Glomerular endothelial cell (primary cell): ENCODE results near the gene TBC1D22B. TPM values are rescaled to one million over a fixed set of nuclear protein-coding genes. Genes with fewer than 3 reads are reported as not detected.
"Not testable (repeated sequence)": the region's sequence is repeated elsewhere in the genome, so short reads cannot be mapped to it uniquely, and the experiment has no call there.

ENCODE experiments used
- DNase-seq: peaks from one replicate; pipeline ENCODE4 v3.0.0-alpha.2; 2011; ENCODE audit warnings: low read depth, low spot score; ENCODE audit errors: extremely low read depth
- total RNA-seq: library from RNA; depleted of rRNA; stranded (reverse); fragments of >200 nt; gene quantifications from 2 replicates; pipeline ENCODE4 v1.2.3, GENCODE V29; 2015

Gene TBC1D22B
- total RNA-seq, 1 donor from 2014 or later = 16.7 TPM

DNA sequence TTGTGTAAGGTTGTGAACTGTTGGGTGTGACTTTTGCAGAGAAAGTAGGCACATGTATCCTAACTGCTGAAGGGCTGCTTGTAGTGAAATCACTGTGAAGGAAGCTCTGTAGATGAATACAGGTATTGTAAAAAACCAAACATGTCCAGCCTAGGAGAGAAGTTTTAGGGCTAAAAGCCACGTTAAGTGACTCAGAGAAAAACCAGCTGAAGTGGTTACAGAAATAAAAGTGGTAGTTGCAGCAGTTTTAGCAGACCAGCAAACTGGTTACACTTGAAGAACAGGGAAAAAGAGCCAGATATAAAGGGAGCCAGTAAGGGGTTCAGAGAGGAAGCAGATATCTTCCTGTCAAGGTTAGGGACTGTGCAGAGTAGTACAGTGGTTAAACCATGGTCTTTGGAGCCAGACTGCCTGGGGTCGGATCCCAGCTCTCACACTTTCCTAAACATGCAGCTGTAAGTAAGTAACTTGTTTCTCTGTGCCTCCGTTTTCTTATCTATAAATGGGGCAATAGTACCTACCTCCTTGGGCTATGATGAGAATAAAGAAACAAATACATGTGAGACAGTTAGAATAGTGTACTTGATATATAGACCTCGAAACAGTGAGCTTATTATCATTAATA, 62.4 kb downstream of the TBC1D22B start:
- no peak for DNase-seq

GRCh38 chr6:37320646-37321045, 63.1 kb downstream of the TBC1D22B start:
- no peak for DNase-seq

DNA sequence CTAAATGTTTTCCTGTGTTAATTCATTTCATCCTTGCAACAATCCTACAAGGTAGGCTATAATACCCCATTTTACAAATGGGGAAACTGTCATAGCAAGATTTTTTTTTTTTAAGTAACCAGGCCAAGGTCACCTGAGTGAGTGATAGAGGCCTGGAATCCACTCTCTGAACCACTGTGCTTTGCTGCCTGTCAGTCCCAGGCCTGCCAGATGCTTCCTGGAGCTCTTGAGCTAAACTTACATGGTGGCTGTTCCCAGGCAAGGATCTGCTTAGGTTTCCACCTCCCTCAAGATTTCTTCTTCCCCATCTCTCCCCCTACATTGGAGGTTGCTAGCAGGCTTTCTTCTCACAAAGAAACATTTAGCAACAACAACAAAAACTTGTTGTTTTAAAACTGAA, 63.5 kb downstream of the TBC1D22B start:
- DNase-seq = no peak

DNA sequence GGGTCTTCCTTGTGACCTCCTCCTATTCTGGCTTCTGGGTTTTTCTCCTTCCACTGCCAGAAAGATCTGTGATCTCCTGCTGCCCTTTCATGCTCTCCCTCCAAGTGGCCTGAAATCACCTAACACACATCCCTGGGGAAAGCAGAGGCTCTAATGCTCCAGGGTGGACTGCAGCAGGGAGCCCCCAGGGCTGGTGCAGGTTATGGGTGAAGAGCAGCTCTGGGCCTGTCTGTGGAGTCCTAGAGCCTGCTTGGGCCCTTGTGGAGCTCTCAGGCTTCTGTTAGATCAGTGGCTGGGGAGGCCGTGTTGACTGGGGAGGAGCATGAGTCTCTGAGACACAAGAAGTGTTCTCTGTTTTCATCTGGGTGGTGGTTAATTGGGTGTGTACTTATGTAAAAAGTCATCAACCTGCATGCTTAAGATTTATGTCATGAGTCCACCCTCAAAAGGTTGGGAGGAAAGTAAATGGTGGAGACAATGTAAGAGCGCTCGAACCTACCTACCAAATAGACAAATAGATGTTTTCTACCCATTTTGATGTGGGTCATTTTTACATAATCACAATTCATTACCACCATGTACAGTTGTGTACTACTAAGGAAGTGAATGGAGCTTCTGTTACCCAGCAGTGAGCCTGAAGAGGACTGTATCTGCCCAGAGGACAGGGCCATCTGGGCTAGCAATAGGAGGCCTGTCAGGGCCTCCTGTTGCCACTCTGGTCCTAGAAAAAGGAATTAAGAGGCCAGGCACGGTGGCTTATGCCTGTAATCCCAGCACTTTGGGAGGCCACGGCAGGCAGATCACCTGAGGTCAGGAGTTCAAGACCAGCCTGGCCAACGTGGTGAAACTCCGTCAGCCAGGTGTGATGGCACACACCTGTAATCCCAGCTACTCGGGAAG, 64.2 kb downstream of the TBC1D22B start:
- no peak for DNase-seq

DNA sequence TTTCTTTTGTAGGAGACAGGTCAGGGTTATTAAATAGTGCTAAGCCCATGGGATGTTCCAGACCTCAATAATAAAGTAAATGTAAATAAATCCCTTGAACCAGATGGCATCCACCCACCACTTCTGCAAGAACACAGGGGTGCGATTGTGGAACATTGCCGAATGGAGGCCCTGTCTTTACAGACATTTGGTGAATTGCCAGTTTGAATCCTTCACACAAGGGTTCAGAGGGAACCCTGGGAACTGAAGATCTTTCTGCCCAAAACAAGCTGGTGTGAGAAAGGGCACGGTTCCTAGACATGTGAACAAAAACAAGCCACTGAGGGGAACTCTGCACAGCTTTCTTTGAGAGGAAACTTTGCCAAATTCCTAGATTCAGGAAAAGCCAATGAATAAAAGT, 66.0 kb downstream of the TBC1D22B start:
- DNase-seq = no peak

- no peak for DNase-seq
Measured at GRCh38 chr6:37324131-37325033, 66.8 kb downstream of the TBC1D22B start.

DNA sequence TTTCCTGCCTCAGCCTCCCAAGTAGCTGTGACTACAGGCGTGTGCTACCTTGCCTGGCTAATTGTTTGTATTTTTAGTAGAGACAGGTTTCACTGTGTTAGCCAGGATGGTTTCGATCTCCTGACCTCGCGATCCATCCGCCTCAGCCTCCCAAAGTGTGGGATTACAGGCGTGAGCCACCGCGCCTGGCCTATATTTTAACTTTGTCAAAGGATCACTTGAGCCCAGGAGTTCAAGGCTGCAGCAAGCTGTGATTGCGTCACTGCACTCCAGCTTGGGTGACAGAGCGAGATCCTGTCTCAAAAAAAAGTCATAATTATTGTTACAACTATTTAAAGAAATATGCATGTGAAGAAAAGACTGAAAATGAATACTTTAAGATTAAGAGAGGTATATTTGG, 72.8 kb downstream of the TBC1D22B start:
- DNase-seq = not testable (repeated sequence)

GRCh38 chr6:37331047-37331446, 73.5 kb downstream of the TBC1D22B start:
- DNase-seq = no peak

DNA sequence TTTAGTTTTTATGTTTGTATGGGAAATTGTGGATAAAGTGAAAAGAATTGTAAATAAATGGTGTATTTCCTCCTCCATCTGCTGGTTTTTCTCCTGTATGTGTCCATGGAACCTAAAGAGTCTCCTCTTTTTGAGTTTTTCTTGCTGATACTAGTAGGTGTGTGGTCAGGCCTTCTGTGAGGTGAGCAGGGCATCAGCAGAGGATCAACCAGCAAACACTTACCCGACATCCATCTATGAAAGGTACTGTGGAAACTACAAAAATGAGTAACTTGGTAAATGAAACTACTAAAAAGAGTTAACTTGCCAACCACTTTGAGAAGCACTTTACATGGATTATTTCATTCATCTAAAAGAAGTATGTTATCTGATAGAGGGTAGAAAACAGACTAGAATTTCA, 75.3 kb downstream of the TBC1D22B start:
- no peak for DNase-seq

- DNase-seq = no peak
Measured at GRCh38 chr6:37334047-37334446, 76.5 kb downstream of the TBC1D22B start.

DNA sequence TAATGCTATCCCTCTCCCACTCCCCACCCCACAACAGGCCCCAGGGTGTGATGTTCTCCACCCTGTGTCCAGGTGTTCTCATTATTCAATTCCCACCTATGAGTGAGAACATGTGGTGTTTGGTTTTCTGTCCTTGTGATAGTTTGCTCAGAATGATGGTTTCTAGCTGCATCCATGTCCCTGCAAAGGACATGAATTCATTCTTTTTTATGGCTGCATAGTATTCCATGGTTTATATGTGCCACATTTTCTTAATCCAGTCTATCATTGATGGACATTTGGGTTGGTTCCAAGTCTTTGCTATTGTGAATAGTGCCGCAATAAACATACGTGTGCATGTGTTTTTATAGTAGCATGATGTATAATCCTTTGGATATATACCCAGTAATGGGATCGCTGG, 80.7 kb downstream of the TBC1D22B start:
- DNase-seq = not testable (repeated sequence)

DNA sequence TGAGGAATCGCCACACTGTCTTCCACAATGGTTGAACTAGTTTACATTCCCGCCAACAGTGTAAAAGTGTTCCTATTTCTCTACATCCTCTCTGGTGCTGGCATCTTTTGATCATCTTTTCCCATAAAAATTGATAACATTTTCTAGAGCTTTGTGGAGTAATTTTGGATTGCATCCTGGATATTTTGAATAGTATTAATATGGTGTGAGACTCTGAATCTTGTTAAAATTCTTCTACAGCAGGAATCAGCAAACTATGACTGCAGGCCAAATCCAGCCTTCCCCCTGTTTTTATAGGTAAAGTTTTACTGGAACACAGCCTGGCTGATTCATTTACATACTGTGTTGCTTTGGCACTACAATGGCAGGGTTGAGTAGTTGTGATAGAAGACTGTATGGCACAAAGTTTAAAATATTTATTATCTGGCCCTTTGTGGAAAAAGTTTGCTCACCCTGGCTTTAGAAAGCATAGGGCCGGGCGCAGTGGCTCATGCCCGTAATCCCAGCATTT, 81.2 kb downstream of the TBC1D22B start:
- DNase-seq = no peak

GRCh38 chr6:37339741-37340638, 82.4 kb downstream of the TBC1D22B start:
- DNase-seq = no peak

DNA sequence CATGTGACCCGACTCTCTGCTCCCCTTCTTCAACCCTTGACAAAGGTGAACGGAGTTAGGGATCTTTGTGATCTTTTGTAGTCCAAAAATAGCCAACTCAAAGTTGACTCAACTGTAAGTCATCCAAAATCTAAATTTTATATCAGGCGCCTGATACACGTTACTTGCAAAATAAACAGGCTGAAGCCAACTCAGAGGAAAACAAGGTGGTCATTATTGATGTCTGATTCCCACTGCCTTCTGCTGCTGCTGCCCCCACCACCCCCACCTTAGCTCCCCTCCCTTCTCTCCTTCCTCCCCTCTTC, 83.0 kb downstream of the TBC1D22B start:
- DNase-seq = no peak

GRCh38 chr6:37343248-37343647, 85.7 kb downstream of the TBC1D22B start:
- DNase-seq = no peak

DNA sequence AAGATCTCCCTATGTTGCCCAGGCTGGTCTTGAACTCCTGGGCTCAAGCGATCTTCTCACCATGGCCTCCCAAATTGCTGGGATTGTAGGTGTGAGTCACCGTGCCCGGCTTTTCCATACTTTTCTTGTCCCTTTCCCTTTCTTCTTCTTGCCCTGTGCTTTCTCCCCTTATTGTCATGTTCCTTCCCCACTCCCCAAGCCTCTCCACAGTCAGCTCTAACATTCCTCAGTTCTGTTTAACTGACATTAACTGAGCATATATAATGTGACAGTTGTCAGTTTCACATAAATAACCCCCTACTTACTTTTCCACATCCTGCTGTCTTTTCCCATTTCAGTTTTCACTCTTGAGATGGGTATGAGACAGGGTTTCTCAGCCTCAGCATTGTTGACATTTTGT, 86.7 kb downstream of the TBC1D22B start:
- no peak for DNase-seq

- not testable (repeated sequence) for DNase-seq
Measured at GRCh38 chr6:37345804-37346203, 88.2 kb downstream of the TBC1D22B start.

DNA sequence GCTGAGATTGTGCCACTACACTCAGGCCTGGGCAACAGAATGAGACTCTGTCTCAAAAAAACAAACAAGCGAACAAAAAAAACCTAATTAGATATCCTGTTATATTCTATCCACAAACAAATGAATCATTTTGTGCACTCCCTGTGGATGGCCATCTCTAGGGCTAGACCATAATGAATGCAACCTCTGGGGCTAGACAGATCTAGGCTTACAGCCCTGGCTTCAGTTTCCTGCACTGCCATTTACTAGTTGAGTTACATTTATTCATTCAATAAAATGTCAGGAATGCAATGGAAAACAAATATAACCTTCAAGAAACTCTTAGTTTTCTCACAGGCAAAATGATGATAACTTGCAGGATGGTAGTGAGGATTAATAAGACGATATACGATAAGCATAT, 89.6 kb downstream of the TBC1D22B start:
- no peak for DNase-seq

DNA sequence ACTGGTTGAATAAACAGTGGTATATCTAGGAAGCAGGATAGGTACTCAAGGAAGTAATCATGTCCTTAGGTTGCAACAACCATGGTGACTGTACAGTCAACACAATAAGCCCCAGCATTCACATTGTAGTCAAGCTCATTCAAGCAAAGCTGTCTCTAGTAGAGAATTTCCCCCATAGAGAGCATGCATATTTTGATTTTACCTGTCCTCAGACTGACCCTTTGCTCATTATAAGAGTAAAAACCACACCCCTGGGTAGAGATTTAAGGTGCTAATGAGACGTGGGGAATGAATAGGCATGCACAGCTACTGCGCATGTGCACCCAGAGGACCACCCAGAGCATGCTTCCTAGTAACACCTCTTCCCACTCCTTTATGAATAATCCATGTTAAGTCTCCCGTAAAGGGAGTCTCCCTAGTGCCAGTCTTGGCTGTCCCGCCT, 90.1 kb downstream of the TBC1D22B start:
- DNase-seq = no peak

DNA sequence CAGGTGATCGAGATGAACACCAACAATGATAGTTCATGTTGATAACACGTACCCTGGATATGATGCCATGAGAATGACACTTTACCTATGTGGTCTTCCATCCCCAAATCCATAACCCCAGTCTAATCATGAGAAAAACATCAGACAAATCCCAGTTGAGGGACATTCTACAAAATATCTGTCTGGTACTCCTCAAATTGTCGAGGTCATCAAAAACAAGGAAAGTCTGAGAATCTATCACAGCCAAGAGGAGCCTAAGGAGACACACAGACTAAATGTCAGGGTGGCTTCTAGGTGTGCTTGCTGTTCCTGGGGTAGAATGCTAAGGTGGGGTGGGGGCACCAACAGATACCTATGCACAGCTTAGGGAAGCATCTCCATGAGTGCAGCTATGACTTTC, 93.5 kb downstream of the TBC1D22B start:
- DNase-seq = no peak
